GM23248 (cell line): ENCODE data around the gene DNAL4. TPM values are rescaled to one million over a fixed set of nuclear protein-coding genes. Genes with fewer than 3 reads are reported as not detected.

Source experiments
- DNase-seq: peaks from one replicate; pipeline ENCODE4 v3.0.0-alpha.2; 2015
- H2AFZ ChIP-seq: fragments of 200-600 bp; sonication (generic); 2 replicates; pipeline ENCODE4 v1.6.1; 2016; ENCODE audit warnings: antibody characterized with exemption
- H3F3A ChIP-seq: fragments of 200-600 bp; sonication (generic); 2 replicates; pipeline ENCODE4 v1.6.1; 2016; ENCODE audit warnings: mild to moderate bottlenecking, antibody characterized with exemption, mixed run types; ENCODE audit not compliant: insufficient read depth
- H3K27ac ChIP-seq: fragments of 200-600 bp; sonication (generic); 2 replicates; pipeline ENCODE4 v1.5.1; 2016; ENCODE audit warnings: mild to moderate bottlenecking
- H3K27me3 ChIP-seq: fragments of 200-600 bp; sonication (generic); replicated peaks from 2 replicates; pipeline ENCODE4 v1.6.1; 2016; ENCODE audit warnings: mild to moderate bottlenecking; ENCODE audit not compliant: insufficient read depth
- H3K36me3 ChIP-seq: fragments of 200-600 bp; sonication (generic); 2 replicates; pipeline ENCODE4 v1.6.1; 2016; ENCODE audit warnings: low read depth, mild to moderate bottlenecking
- H3K4me1 ChIP-seq: fragments of 200-600 bp; sonication (generic); 2 replicates; pipeline ENCODE4 v1.6.1; 2016; ENCODE audit warnings: mild to moderate bottlenecking; ENCODE audit not compliant: insufficient read depth
- H3K4me2 ChIP-seq: fragments of 200-600 bp; sonication (generic); one replicate; pipeline ENCODE4 v1.6.1; 2016; ENCODE audit warnings: mild to moderate bottlenecking; ENCODE audit not compliant: unreplicated experiment
- H3K4me3 ChIP-seq: fragments of 200-600 bp; sonication (generic); 2 replicates; pipeline ENCODE4 v1.5.1; 2016; ENCODE audit warnings: mild to moderate bottlenecking
- H3K79me2 ChIP-seq: fragments of 200-600 bp; sonication (generic); 2 replicates; pipeline ENCODE4 v1.6.1; 2016; ENCODE audit warnings: mild to moderate bottlenecking; ENCODE audit not compliant: insufficient read depth
- H3K9ac ChIP-seq: fragments of 200-600 bp; sonication (generic); 2 replicates; pipeline ENCODE4 v1.6.1; 2016; ENCODE audit warnings: mild to moderate bottlenecking
- H3K9me2 ChIP-seq: fragments of 200-600 bp; sonication (generic); 2 replicates; pipeline ENCODE4 v1.6.1; 2016; ENCODE audit warnings: mixed run types, mild to moderate bottlenecking, moderate library complexity; ENCODE audit not compliant: insufficient read depth
- H3K9me3 ChIP-seq: fragments of 200-600 bp; sonication (generic); one replicate; pipeline ENCODE4 v1.6.1; 2017; ENCODE audit warnings: low read depth
- H4K20me1 ChIP-seq: fragments of 200-600 bp; sonication (generic); 2 replicates; pipeline ENCODE4 v1.6.0; 2016; ENCODE audit not compliant: insufficient read depth
- EZH2 ChIP-seq: fragments of 200-600 bp; sonication (generic); IDR thresholded peaks from 2 replicates; pipeline ENCODE4 v1.6.1; 2018; ENCODE audit warnings: antibody characterized with exemption, mild to moderate bottlenecking; ENCODE audit not compliant: insufficient read depth, poor library complexity, severe bottlenecking
- EZH2phosphoT487 ChIP-seq: fragments of 200-600 bp; sonication (generic); IDR thresholded peaks from 2 replicates; pipeline ENCODE4 v1.6.1; 2018; ENCODE audit warnings: antibody characterized with exemption, moderate library complexity, mild to moderate bottlenecking, low read depth; ENCODE audit not compliant: insufficient read depth
- WGBS, 2 experiments: methylation state at CpG; one replicate each; pipeline ENCODE4 v1.1.6; 2015 to 2017; ENCODE audit warnings: low lambda C conversion rate in 2 of 2, low coverage in 1 of 2; ENCODE audit errors: missing lambda C conversion rate in 2 of 2; 5-methylcytosine and 5-hydroxymethylcytosine counted together
- in situ Hi-C: fragments of 300-500 bp; cut with MboI; formaldehyde crosslinking; loops from 2 replicates; pipeline ENCODE4 v1.15.0; 2020
- polyA plus RNA-seq: library from polyadenylated mRNA; unstranded; fragments of >200 nt; fragmentation: Nextera tagmentation; extraction: Ambion mirVana; gene quantifications from 2 replicates; pipeline ENCODE4 v1.2.1, GENCODE V29; 2016
- total RNA-seq: library from RNA; depleted of rRNA; stranded (reverse); fragments of >200 nt; shearing (Covaris generic); gene quantifications from 2 replicates; pipeline ENCODE4 v1.2.3, GENCODE V29; 2014

The DNAL4 gene
- total and polyA plus RNA-seq, 2 experiments from 2014 or later, result 14.2 to 18.9 TPM

GRCh38 chr22:38741576-38741975 is 52.4 kb downstream of the DNAL4 start:
- Histone ChIP-seq H3K36me3 (peaks cover 20% of the 10 kb centered on the region; the same call in 1 of the 2 replicates), H3K4me3 (no peak overlapping the region), H3K27ac (no peak overlapping the region)

GRCh38 chr22:38741166-38741565 is 52.8 kb downstream of the DNAL4 start:
- no peaks in the 10 kb centered on the region for H3K27me3 ChIP-seq

More at GRCh38 chr22:38741576-38741975, 52.4 kb downstream of the DNAL4 start:
- no peak overlapping the region for H2AFZ ChIP-seq
- peaks cover 4% of the 10 kb centered on the region for H3K4me1 ChIP-seq
- no peak for DNase-seq
- in situ Hi-C loops, result no loop called here
- TF ChIP-seq EZH2phosphoT487, result no peak
- TF ChIP-seq EZH2, result no peak
- H3K9ac ChIP-seq, result no peak overlapping the region
- H3K9me3 ChIP-seq, result no peaks in the 10 kb centered on the region
- no peak overlapping the region for H3K4me2 ChIP-seq
- no peaks in the 10 kb centered on the region for H3K9me2 ChIP-seq
- no peaks in the 10 kb centered on the region for H4K20me1 ChIP-seq
- peaks cover 3% of the 10 kb centered on the region for H3F3A ChIP-seq
- H3K27me3 ChIP-seq, result no peaks in the 10 kb centered on the region
- H3K79me2 ChIP-seq, result no peaks in the 10 kb centered on the region
- 95 to 97% methylated on average over 10 of the region's 10 CpGs for WGBS, 2 experiments

GRCh38 chr22:38740754-38741153 is 53.2 kb downstream of the DNAL4 start:
- H3K4me2 ChIP-seq, result no peak overlapping the region
- no peak overlapping the region for H2AFZ ChIP-seq
- TF ChIP-seq EZH2phosphoT487 (no peak), EZH2 (no peak)
- no peaks in the 10 kb centered on the region for H3K9me2 ChIP-seq
- peaks cover 3% of the 10 kb centered on the region for H3F3A ChIP-seq
- no peaks in the 10 kb centered on the region for H3K79me2 ChIP-seq
- peaks cover 4% of the 10 kb centered on the region for H3K4me1 ChIP-seq
- H3K27ac ChIP-seq, result no peak overlapping the region
- H3K9ac ChIP-seq, result no peak overlapping the region
- H3K4me3 ChIP-seq, result no peak overlapping the region
- H3K9me3 ChIP-seq, result no peaks in the 10 kb centered on the region
- H3K36me3 ChIP-seq, result peaks cover 20% of the 10 kb centered on the region; the same call in 1 of the 2 replicates
- in situ Hi-C loops, result no loop called here
- H3K27me3 ChIP-seq, result no peaks in the 10 kb centered on the region
- no peak for DNase-seq
- 74 to 78% methylated on average over 8 of the region's 8 CpGs for WGBS, 2 experiments
- H4K20me1 ChIP-seq, result no peaks in the 10 kb centered on the region

More at GRCh38 chr22:38741166-38741565, 52.8 kb downstream of the DNAL4 start:
- no peaks in the 10 kb centered on the region for H4K20me1 ChIP-seq
- no peak overlapping the region for H2AFZ ChIP-seq
- H3K9me2 ChIP-seq, result no peaks in the 10 kb centered on the region
- H3F3A ChIP-seq, result peaks cover 3% of the 10 kb centered on the region
- peaks cover 20% of the 10 kb centered on the region; the same call in 1 of the 2 replicates for H3K36me3 ChIP-seq
- 91% methylated on average over 9 of the region's 9 CpGs for WGBS, 2 experiments
- H3K4me1 ChIP-seq, result peaks cover 4% of the 10 kb centered on the region
- H3K9ac ChIP-seq, result no peak overlapping the region
- no peak overlapping the region for H3K27ac ChIP-seq
- H3K79me2 ChIP-seq, result no peaks in the 10 kb centered on the region
- no peak overlapping the region for H3K4me2 ChIP-seq
- DNase-seq, result no peak
- H3K4me3 ChIP-seq, result no peak overlapping the region
- TF ChIP-seq EZH2phosphoT487 (no peak), EZH2 (no peak)
- in situ Hi-C loops, result no loop called here
- no peaks in the 10 kb centered on the region for H3K9me3 ChIP-seq

DNA sequence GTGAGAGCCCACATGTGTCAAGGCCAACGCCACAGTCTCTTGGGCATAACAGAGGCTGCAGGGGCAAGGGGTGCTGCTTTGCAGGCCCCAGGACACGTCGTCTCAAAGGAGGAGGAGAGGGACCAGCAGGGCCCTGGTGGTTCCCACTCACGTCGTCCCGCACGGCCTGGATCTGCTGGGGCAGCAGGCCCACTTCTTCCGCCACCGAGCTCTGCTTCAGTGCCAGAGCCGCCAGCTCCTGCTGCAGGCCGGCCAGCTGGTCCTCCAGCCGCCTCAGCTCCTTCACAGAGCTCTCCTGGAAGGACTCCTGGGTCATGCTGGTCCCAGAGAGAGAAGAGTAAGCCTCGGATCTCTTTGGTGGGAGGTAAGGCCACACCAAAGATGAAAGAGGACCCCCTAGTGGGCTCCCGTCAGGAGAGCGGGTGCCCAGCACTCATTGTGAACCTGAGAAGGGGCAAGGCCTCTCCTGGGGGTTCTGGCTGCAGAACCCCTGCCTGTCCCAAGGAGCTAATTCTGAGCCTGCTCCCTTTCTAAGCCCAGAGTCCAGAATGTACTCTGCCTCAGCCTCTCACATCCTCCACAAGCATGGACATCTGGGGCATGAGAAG is 53.7 kb downstream of the DNAL4 start:
- H3K9me3 ChIP-seq, result no peaks in the 10 kb centered on the region
- no peaks in the 10 kb centered on the region for H3K79me2 ChIP-seq
- no peaks in the 10 kb centered on the region for H3K9me2 ChIP-seq
- no peak for DNase-seq
- no peak overlapping the region for H3K27ac ChIP-seq
- 94 to 99% methylated on average over 15 of the region's 15 CpGs for WGBS, 2 experiments
- no peak overlapping the region for H2AFZ ChIP-seq
- peaks cover 4% of the 10 kb centered on the region for H3K4me1 ChIP-seq
- H4K20me1 ChIP-seq, result no peaks in the 10 kb centered on the region
- no peak overlapping the region for H3K4me2 ChIP-seq
- TF ChIP-seq EZH2phosphoT487, result no peak
- TF ChIP-seq EZH2, result no peak
- H3F3A ChIP-seq, result peaks cover 3% of the 10 kb centered on the region
- no peaks in the 10 kb centered on the region for H3K27me3 ChIP-seq
- no peak overlapping the region for H3K4me3 ChIP-seq
- no peak overlapping the region for H3K9ac ChIP-seq
- in situ Hi-C loops, result no loop called here
- peaks cover 20% of the 10 kb centered on the region; the same call in 1 of the 2 replicates for H3K36me3 ChIP-seq
